CD14-positive monocyte (primary cell): Measurements from ENCODE around the gene ARID3A. TPM values are rescaled to one million over a fixed set of nuclear protein-coding genes. Genes with fewer than 3 reads are reported as not detected.

Experiments used
- DNase-seq, 3 donors: peaks; one replicate each; pipeline ENCODE4 v3.0.0-alpha.2; 2011 to 2022
- H2AFZ ChIP-seq: 2 replicates; pipeline ENCODE4 v1.6.0; 2012; ENCODE audit warnings: mild to moderate bottlenecking, low read depth, low read length, inconsistent platforms; ENCODE audit not compliant: insufficient read depth, poor library complexity, severe bottlenecking
- H3K27ac ChIP-seq, 2 donors: 1 replicate in 1 of 2; 2 replicates in 1 of 2; pipeline ENCODE4 v1.5.1; 2012 to 2013; ENCODE audit warnings: low read length in 2 of 2, control low read depth in 1 of 2, inconsistent platforms in 1 of 2, low read depth in 1 of 2, mild to moderate bottlenecking in 1 of 2
- H3K27me3 ChIP-seq, 2 donors: one replicate each; pipeline versions ENCODE4 v1.6.0 to v1.6.1; 2011 to 2013; ENCODE audit warnings: low read length in 2 of 2; ENCODE audit not compliant: control insufficient read depth in 2 of 2, insufficient read depth in 2 of 2
- H3K36me3 ChIP-seq, 2 donors: replicated peaks in 1 of 2; 1 replicate in 1 of 2; 2 replicates in 1 of 2; pipeline versions ENCODE4 v1.5.1 to v1.6.1; 2012 to 2013; ENCODE audit warnings: low read length in 2 of 2, control low read depth in 1 of 2, inconsistent platforms in 1 of 2, mild to moderate bottlenecking in 1 of 2; ENCODE audit not compliant: insufficient read depth in 2 of 2, control insufficient read depth in 1 of 2
- H3K4me1 ChIP-seq, 2 donors: 1 replicate in 1 of 2; 2 replicates in 1 of 2; pipeline versions ENCODE4 v1.5.1 to v1.6.1; 2012 to 2013; ENCODE audit warnings: low read length in 2 of 2, control low read depth in 1 of 2, inconsistent platforms in 1 of 2, mild to moderate bottlenecking in 1 of 2, moderate library complexity in 1 of 2; ENCODE audit not compliant: insufficient read depth in 2 of 2, control insufficient read depth in 1 of 2
- H3K4me2 ChIP-seq: replicated peaks from 2 replicates; pipeline ENCODE3; 2012; ENCODE audit warnings: low read length, moderate library complexity, mild to moderate bottlenecking; ENCODE audit not compliant: poor library complexity, severe bottlenecking; ENCODE audit errors: extremely low read depth
- H3K4me3 ChIP-seq, 3 experiments: fragments of 200-600 bp in 1 of 3; sonication (generic) in 1 of 3; replicated peaks in 1 of 3; 1 replicate in 2 of 3; 2 replicates in 1 of 3; pipeline ENCODE4 v1.5.1; 2011 to 2013; ENCODE audit warnings: low read length in 3 of 3, mild to moderate bottlenecking in 3 of 3, control low read depth in 2 of 3, low read depth in 2 of 3, inconsistent platforms in 1 of 3, moderate library complexity in 1 of 3
- H3K79me2 ChIP-seq: 2 replicates; pipeline ENCODE4 v1.6.0; 2012; ENCODE audit warnings: mild to moderate bottlenecking, control low read depth, inconsistent platforms, low read length, moderate library complexity; ENCODE audit not compliant: insufficient read depth
- H3K9ac ChIP-seq: 2 replicates; pipeline ENCODE4 v1.6.0; 2017; ENCODE audit warnings: low read length, mild to moderate bottlenecking; ENCODE audit not compliant: insufficient read depth, poor library complexity, severe bottlenecking
- H3K9me3 ChIP-seq, 2 donors: replicated peaks in 1 of 2; 1 replicate in 1 of 2; 2 replicates in 1 of 2; pipeline versions ENCODE4 v1.5.1 to v1.6.1; 2012 to 2013; ENCODE audit warnings: low read length in 2 of 2, control low read depth in 1 of 2; ENCODE audit not compliant: control insufficient read depth in 1 of 2, insufficient read depth in 1 of 2
- H4K20me1 ChIP-seq: 2 replicates; pipeline ENCODE4 v1.6.0; 2012; ENCODE audit warnings: mild to moderate bottlenecking, low read length, control low read depth, moderate library complexity; ENCODE audit not compliant: insufficient read depth
- H3K27ac Mint-ChIP-seq, 7 donors: one replicate each; pipeline ENCODE4 v1.8.0; 2020; ENCODE audit warnings: mild to moderate bottlenecking in 7 of 7, mixed read lengths in 7 of 7, moderate library complexity in 6 of 7, inconsistent platforms in 2 of 7
- H3K27me3 Mint-ChIP-seq, 3 donors: one replicate each; pipeline ENCODE4 v1.8.0; 2021 to 2022; ENCODE audit warnings: low read depth in 3 of 3, mild to moderate bottlenecking in 3 of 3, mixed read lengths in 3 of 3, moderate library complexity in 3 of 3, inconsistent platforms in 1 of 3
- H3K36me3 Mint-ChIP-seq, 2 donors: one replicate each; pipeline ENCODE4 v1.8.0; 2020; ENCODE audit warnings: mixed read lengths in 2 of 2, inconsistent platforms in 1 of 2, mild to moderate bottlenecking in 1 of 2
- H3K4me1 Mint-ChIP-seq: one replicate; pipeline ENCODE4 v1.8.0; 2020; ENCODE audit warnings: mild to moderate bottlenecking, mixed read lengths
- H3K4me3 Mint-ChIP-seq, 2 donors: one replicate each; pipeline ENCODE4 v1.8.0; 2020; ENCODE audit warnings: mild to moderate bottlenecking in 2 of 2, mixed read lengths in 2 of 2, moderate library complexity in 1 of 2
- H3K9me3 Mint-ChIP-seq, 7 donors: one replicate each; pipeline ENCODE4 v1.8.0; 2020 to 2022; ENCODE audit warnings: mixed read lengths in 7 of 7, mild to moderate bottlenecking in 6 of 7, moderate library complexity in 6 of 7, inconsistent platforms in 2 of 7
- CTCF ChIP-seq: fragments of 200-600 bp; IDR thresholded peaks from one replicate; pipeline ENCODE4 v1.8.0; 2022; ENCODE audit warnings: antibody characterized with exemption, mild to moderate bottlenecking
- whole genome bisulfite sequencing: methylation state at CpG from one replicate; pipeline ENCODE4 v1.1.5; 2013; ENCODE audit warnings: missing lambda C conversion rate; ENCODE audit not compliant: insufficient coverage; 5-methylcytosine and 5-hydroxymethylcytosine counted together
- intact Hi-C, 2 donors: fragments of 100-400 bp; cut with micrococcal nuclease; formaldehyde crosslinking; loops; one replicate each; pipeline versions ENCODE4 v1.15.0 to v1.15.1; 2023
- polyA plus RNA-seq, 3 donors: library from polyadenylated mRNA; depleted of rRNA in 1 of 3; unstranded in 2 of 3; stranded (reverse) in 1 of 3; fragments of 300-500 nt in 2 of 3; fragments of >200 nt in 1 of 3; fragmentation: Illumina TruSeq in 2 of 3; gene quantifications; 1 replicate in 2 of 3; 2 replicates in 1 of 3; pipeline ENCODE4 v1.2.3, GENCODE V29; 2012 to 2021

ARID3A gene
- polyA plus RNA-seq, 3 donors: 2.1 to 41.6 (median 3.2) TPM

- Histone ChIP-seq H3K27me3 (no peaks in the 10 kb centered on the region), H3K36me3 (peaks cover 49 to 55% of the 10 kb centered on the region in 2 donors), H3K9ac (no peak overlapping the region), H3K4me1 (peaks cover 29 to 34% of the 10 kb centered on the region in 2 donors), H3K4me2 (no peak overlapping the region), H3K9me3 (no peaks in the 10 kb centered on the region), H3K27ac (no peak overlapping the region), H3K4me3 (no peak overlapping the region), H3K79me2 (peaks cover 64% of the 10 kb centered on the region), H2AFZ (no peak overlapping the region), H4K20me1 (peaks cover 97% of the 10 kb centered on the region)
- Mint-ChIP-seq H3K27me3 (peaks cover 0 to 3% (median 1%) of the 10 kb centered on the region in 3 donors), H3K4me1 (peaks cover 30% of the 10 kb centered on the region), H3K27ac (no peak overlapping the region), H3K36me3 (peaks cover 16 to 52% of the 10 kb centered on the region in 2 donors), H3K4me3 (no peak overlapping the region), H3K9me3 (no peaks in the 10 kb centered on the region)
- WGBS: 95% methylated on average over 47 of the region's 49 CpGs
- intact Hi-C loops: no loop called here
- DNase-seq: no peak
- no peak for TF ChIP-seq CTCF
Measured at GRCh38 chr19:1014161-1015060, 88.6 kb downstream of the ARID3A start.

- no peak overlapping the region for H3K27ac ChIP-seq
- peaks cover 37 to 42% of the 10 kb centered on the region in 2 donors for H3K4me1 ChIP-seq
- intact Hi-C loops: no loop called here
- no peak overlapping the region for H3K4me2 ChIP-seq
- peaks cover 97% of the 10 kb centered on the region for H4K20me1 ChIP-seq
- H3K27ac Mint-ChIP-seq: no peak overlapping the region
- DNase-seq: no peak
- peaks cover 0 to 1% (median 0%) of the 10 kb centered on the region in 3 donors for H3K27me3 Mint-ChIP-seq
- peaks cover 38% of the 10 kb centered on the region for H3K4me1 Mint-ChIP-seq
- H3K36me3 ChIP-seq: peaks cover 44 to 47% of the 10 kb centered on the region in 2 donors
- no peak for TF ChIP-seq CTCF
- H3K4me3 ChIP-seq: no peak overlapping the region
- no peaks in the 10 kb centered on the region for H3K27me3 ChIP-seq
- no peak overlapping the region for H3K4me3 Mint-ChIP-seq
- no peak overlapping the region for H3K9ac ChIP-seq
- peaks cover 72% of the 10 kb centered on the region for H3K79me2 ChIP-seq
- peaks cover 14 to 46% of the 10 kb centered on the region in 2 donors for H3K36me3 Mint-ChIP-seq
- no peaks in the 10 kb centered on the region for H3K9me3 Mint-ChIP-seq
- WGBS: 94% methylated on average over 24 of the region's 29 CpGs
- no peak overlapping the region for H2AFZ ChIP-seq
- H3K9me3 ChIP-seq: no peaks in the 10 kb centered on the region
Measured at GRCh38 chr19:1015061-1015781, 89.4 kb downstream of the ARID3A start.
